Measurements from ENCODE around the gene ZCWPW1.
"Not testable (repeated sequence)": the region's sequence is repeated elsewhere in the genome, so short reads cannot be mapped to it uniquely, and the experiment has no call there.

ZCWPW1 gene

DNA sequence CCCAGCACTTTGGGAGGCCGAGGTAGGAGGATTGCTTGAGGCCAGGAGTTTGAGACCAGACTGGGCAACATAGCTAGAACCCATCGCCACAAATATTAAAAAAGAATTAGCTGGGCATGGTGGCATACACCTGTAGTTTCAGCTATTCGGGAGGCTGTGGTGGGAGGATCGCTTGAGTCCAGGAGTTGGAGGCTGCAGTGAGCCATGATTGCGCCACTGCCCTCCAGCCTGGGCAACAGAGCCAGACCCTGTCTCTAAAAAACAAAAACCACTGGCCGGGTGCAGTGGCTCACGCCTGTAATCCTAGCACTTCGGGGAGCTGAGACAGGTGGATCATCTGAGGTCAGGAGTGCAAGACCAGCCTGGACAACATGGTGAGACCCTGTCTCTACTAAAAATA, 25.4 kb upstream of the ZCWPW1 start:
- not testable (repeated sequence) for DNase-seq (ENCODE audit: low spot score)

DNA sequence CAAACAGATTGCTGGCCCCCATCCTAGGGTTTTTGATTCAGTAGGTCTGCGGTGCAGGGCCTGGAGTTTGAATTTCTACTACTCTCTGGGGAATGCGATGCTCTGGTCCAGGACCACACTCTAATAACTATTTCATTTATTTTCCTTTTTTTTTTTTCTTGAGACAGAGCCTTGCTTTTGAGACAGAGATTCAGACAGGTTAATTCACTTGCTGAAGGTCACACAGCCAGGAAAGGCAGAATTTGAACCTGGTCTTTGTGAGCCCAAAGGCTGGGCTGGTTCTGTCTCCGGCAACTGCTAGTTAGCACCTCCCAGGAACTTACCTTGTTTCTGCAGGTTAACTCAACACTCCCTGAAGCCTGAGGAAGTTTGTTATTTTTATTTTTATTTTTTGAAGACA, 24.0 kb upstream of the ZCWPW1 start:
- DNase-seq (ENCODE audit: low spot score) = no peak

DNA sequence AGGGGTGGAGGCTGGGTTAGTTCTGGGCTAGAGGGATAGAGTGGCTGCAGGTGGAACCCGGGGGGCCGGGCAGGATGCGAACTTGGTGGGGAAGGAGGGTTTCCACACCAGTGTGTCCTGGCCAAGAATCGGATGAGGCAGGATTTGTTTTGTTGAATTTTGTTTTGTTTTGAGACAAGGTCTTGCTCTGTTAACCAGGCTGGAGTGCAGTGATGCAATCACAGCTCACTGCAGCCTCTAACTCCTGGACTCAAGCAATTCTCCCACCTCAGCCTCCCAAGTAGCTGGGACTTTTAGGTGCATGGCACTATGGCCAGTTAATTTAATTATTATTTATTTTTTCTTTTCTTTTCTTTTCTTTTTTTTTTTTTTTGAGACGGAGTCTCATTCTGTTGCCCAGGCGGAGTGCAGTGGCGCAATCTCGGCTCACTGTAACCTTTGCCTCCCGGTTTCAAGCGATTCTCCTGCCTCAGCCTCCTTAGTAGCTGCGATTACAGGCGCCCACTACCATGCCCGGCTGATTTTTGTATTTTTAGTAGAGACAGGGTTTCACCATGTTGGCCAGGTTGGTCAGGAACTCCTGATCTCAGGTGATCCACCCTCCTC, 20.8 kb upstream of the ZCWPW1 start:
- no peak for DNase-seq (ENCODE audit: low spot score)

DNA sequence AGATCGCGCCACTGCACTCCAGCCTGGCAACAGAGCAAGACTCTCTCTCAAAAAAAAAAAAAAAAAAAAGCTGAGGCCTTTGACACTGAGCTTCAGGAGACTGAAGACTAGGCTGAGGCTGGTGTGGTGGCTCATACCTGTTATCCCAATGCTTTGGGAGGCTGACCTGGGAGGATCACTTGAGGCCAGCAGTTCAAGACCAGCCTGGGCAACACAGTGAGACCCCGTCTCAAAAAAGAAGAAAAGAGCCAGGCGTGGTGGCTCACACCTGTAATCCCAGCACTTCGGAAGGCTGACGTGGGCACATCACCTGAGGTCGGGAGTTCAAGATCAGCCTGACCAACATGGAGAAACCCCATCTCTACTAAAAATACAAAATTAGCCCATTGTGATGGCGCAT, 18.9 kb upstream of the ZCWPW1 start:
- not testable (repeated sequence) for DNase-seq (ENCODE audit: low spot score)

DNA sequence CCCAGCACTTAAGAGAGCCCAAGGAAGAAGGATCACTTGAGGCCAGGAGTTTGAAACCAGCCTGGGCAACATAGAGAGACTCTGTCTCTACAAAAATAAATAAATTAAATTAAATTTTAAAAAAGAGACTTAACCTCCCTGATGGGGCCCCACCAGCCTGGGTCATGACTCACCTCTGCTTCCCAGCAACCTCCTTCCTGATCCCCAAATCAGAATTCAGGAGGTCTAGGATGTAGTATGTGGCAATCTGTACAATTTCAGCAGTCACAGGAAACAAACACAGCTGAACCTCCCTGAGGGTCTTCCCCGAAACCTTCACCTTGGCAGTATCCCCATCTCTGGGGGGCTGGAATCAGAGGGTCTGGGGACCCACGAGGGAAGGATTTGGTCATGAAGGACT, 17.5 kb upstream of the ZCWPW1 start:
- DNase-seq (ENCODE audit: low spot score) = no peak

DNA sequence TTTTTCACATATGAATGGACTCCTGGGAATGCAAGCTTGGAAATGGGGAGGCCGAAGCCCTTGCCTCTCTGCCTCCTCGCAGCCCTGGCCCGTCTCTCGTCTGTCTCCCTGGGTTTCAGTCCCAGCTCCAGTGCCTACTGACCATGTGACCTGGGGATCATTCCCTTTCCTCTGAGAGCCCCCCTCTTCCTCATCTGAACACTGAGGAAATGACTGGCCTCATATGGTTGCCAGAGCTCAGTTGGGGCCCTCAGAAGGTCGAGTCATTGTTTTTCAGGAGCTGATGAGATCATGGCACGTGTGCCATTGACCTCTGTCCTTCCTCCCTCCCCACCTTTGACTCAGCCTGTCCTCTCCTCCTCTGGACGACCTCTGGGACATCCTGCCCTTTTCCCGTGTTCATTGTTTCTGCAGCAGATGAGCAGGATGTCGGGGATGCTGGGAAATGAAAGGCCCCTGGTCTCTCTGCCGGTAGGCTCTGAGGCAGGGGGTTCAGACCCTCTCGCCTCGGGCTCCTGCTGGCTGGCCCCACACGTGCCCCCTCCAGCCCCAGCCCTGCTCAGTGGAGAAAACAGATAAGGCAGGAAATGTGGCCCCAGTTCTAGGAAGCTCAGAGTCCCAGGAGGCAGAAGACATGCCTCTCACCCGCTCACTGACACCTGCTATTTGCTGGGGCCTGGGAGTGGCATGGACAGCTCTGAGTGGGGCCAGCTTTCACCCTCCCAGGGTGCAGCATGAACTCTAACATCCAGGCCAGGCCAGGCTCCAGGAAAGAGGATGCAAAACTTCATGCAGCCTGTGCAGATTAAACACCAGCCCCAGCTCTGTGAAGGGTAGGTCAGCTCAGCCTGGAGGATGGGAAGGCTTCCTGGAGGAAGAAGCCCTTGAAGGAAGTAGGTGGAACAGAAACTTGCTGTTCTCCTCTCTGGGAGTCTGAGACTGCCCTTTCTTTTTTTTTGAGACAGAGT, 16.1 kb upstream of the ZCWPW1 start:
- DNase-seq (ENCODE audit: low spot score) = no peak

DNA sequence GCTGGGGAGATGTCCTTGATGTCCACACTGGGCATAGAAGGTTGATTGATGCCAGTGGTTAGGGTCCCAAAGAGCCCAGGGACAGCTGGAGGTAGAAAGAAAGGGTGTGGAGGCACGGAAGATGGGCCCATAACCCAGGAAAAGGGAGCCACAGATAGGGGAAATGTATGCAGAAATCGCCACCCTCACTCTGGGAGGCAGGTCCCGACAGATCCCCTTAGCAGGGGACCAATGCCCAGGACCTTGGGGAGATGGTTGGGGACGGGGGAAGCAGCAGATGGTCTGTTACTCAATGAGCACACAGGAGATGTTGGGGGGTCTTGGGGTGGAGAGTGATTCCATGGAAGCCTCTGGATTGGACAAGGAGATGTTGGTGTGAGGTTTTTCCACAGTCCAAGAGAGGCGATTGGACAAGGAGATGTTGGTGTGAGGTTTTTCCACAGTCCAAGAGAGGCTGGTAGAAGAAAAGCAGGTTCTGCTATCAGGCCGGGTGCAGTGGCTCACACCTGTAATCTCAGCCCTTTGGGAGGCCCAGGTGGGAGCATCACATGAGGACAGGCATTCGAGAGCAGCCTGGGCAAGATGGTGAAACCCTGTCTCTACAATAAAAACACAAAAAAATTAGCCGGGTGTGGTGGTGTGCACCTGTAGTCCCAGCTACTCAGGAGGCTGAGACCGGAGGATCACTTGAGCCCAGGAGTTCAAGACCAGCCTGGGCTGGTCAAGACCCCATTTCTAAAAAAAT, 14.8 kb upstream of the ZCWPW1 start:
- no peak for DNase-seq (ENCODE audit: low spot score)

DNA sequence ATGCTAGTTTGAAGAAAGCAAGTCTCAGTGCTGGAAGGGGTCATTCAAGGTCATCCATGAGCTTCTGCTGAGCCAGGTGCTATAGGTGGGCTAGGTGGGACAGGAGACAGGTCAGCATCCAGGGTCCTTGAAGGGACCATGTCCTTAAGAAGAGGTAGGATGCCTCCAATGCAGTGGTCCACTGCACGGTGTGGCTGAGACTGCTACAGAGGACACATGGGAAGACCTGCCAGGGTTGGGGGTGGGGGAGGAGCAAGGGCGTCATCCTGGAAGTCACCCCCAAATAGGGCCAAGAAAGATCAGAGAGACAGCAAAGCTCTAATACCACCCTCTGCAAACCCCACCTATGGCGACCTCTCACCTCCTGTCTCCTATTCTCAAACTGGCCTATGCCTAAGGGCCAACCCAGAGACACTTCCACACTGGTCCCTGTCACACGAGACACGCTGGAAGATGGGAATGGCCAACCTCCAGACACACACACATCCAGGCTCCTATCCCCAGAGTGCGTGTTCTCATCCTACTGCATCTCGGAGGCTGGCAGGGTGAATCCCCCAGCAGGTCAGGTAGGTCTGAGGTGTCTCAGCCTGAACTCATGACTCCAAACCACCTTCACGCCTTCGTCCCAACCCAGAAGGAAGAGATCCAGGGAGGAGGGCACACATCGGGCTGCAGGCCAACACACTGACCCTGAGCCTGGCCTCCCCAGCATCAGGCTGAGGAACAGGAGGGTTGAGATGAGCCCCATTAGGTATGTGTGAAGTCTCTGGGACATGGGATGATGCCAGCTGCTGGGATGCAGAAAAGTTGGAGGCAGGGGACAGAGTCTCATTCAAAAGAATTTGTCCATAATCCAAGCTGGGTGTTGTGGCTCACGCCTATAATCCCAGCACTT, 13.4 kb upstream of the ZCWPW1 start:
- DNase-seq (ENCODE audit: low spot score) = no peak

DNA sequence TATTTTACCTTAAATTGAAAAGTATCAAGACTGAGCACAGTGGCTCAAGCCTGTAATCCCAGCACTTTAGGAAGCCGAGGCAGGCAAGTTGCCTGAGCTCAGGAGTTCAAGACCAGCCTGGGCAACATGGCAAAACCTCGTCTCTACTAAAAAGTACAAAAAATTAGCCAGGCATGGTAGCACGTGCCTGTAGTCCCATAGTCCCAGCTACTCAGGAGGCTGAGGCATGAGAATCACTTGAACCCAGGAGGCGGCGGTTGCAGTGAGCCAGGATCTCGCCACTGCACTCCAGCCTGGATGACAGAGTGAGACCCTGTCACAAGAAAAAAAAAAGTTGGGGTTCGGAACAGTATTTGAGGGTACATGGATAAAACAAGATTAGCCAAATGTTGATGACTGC, 10.7 kb upstream of the ZCWPW1 start:
- not testable (repeated sequence) for DNase-seq (ENCODE audit: low spot score)

DNA sequence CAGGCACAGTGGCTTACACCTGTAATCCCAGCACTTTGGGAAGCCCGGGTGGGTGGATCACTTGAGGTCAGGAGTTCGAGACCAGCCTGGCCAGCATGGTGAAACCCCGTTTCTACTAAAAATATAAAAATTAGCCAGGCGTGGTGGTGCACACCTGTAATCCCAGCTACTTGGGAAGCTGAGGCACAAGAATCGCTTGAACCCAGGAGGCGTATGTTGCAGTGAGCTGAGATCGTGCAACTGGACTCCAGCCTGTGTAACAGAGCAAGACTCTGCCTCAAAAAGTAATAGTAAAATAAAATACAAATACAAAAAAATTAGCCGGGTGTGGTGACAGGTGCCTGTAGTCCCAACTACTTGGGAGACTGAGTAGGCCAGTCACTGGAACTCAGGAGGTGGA, 10.2 kb upstream of the ZCWPW1 start:
- not testable (repeated sequence) for DNase-seq (ENCODE audit: low spot score)

DNA sequence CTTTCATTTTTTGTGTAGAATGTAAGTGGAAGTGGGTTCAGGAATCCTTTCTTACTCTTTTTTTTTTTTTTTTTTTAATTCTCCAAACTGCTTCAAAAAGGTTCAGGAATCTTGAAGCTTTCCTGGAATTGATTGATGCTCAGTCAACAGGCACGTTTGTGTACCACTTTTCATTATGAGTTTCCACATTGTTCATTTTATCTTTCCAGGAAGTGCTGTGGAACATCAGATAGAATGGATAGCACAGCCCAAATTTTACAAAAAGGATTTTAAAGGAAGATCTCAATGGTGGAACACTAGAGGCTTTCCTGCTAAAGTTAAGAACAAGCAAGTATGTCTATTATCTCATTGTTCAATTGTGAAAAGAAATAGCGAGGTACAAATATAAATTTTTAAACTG, 9.7 kb upstream of the ZCWPW1 start:
- DNase-seq (ENCODE audit: low spot score) = no peak

DNA sequence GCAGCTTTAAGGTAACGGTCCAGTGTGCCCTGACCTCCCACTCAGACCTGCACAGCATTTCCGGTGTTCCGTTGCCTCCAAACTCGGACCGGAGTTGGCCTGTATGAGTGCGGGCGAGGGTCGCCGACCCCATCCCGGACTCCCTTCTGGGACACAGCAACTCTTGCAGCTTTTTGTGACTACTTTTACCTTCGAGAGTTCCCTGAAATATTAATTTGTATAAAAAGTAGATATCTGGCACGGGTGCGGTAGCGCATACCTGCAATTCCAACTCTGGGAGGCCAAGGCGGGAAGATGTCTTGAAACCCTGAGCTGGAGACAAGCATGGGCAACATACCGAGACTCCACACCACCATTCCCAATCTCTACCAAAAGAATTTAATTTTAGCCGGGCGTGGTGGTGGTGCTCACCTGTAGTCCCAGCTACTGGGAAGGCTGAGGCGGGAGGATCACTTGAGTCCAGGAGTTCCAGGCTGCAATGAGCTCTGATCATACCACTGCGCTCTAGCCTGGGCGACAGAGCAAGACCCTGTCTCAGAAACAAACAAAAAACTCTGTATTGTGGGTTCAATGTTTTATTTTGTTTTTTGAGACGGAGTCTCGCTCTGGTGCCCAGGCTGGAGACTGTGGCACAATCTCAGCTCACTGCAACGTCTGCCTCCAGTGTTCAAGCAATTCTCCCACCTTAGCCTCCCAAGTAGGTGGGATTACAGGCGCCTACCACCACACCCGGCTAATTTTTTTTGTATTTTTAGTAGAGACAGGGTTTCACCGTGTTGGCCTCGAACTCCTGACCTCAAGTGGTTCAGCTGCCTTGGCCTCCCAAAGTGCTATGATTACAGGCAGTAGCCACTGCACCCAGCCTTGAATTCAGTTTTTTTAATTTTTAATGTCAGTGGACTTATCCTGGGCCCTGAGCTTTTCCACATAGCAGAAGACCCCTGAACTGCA, 8.9 kb upstream of the ZCWPW1 start:
- no peak for DNase-seq (ENCODE audit: low spot score)

DNA sequence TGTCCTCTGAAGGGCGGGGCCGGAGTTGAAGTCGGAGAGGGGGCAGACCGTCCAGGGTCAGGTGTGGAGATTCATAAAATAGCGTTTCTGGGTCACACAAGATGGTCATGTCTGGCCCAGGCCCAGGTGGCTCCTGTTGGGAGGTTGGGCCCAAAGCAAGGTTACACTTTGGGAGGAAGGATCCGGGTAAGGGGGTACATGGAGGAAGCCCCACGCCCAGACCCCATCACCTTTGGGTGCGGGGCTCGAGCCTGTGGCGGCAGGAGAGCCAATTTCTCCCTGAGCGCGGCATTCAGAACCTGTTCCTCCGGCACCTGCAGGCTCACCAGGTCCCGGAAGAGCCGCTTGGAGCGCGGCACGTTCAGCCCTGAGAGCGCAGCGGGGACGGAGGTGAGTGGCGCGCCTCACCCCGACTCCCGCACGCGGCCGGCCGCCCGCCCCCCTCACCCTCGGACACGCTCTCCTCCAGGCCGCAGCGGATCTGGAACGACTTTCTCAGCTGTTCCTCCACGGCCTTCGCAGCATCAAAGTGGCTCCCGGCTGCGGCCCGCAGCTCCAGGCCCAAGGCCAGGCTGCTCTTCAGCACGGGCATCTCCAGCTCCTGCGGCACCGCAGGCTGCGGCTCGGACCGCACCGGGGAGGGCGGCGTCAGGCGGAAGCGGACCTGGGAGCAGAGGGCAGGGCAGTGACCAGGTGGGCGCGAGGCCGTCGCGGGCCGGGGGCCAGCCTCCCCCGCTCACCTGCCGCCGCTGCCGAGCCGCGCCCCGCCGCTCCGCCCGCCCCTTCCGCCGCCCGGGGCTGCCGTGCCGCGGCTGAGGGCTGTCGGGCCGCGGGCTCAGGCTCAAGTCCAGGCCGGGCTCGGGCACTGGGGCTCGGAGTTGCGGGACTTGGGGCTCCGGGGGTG, 7.2 kb upstream of the ZCWPW1 start:
- DNase-seq (ENCODE audit: low spot score) = peak; percentile 48

DNA sequence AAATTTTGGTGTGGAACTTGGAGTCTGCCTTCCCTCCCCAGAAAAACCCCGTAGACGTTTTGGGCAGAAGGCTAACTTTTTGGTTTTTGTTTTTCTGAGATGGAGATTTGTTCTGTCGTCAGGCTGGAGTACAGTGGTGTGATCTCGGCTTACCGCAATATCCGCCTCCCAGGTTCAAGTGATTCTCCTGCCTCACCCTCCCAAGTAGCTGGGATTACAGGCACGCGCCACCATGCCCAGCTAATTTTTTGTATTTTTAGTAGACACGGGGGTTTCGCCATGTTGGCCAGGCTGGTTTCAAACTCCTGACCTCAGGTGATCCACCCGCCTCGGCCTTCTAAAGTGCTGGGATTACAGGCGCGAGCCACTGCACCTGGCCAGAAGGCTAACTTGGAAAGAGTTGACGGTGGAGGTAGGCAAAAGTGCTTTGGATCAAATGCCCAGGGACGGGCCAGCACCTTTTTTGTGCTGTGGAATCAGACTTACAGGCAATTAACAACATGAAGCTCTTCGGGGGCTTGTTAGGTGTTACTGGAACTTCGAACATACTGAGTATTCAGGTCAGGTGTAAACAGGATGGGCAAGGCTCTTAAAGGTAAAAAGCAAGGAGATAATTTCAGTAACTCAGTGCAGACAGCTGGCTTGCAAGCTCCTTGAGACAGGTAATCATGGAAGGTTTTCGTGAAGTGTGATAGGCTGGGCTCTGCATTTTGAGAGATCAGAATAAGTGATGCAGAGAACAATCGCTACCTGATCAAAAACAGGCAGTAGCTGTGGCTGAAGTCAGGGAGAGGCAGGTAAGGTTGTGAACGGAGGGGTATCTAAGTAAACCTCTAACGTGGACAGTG, 6.0 kb upstream of the ZCWPW1 start:
- DNase-seq (ENCODE audit: low spot score) = no peak

DNA sequence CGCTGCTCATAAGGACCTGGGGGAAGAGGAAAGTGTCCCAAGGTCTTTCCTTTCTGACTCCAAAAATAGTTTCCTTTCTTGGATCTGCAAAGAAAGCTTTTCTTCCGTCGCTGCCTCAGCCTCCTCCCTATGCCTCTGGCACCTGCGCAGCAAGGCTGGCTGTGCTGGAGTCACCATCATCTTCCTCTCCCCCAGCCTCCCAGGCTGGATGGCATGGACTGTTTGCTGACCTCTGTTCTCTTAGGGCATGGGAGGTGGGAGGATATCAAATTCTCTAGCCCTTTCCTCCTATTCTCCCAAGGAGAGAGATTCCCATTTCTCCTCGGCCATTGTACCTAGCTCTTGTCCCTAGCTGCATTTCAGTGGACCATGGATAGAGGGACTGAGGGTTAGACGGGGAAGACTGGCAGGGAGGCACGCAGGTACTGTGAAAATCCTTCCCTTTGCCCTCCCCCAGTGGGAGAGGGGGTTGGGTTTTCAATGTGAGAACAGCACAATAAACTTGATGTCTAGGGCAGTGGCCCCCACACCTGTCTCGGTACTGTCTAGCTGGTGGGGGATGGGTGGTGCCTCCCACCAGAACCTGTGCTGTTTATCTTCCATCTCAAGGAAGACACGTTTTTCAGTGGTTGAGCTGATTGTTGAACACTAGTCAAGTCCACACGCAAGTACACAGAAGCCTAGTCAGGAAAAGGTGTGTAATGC, 5.2 kb upstream of the ZCWPW1 start:
- no peak for DNase-seq (ENCODE audit: low spot score)

DNA sequence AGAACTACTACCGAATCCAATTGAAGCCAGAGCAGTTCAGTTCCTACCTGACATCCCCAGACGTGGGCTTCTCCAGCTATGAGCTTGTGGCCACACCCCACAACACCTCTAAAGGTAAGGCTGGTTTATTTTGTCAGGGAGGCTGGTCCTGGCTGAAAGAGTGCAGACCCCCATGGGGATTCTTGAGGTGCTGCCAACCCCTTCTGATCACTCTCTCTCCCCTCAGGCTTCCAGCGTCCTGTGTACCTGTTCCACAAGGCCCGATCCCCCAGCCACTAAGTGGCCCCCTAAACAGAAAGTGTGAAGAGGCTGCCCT, 4.7 kb upstream of the ZCWPW1 start:
- no peak for DNase-seq (ENCODE audit: low spot score)

DNA sequence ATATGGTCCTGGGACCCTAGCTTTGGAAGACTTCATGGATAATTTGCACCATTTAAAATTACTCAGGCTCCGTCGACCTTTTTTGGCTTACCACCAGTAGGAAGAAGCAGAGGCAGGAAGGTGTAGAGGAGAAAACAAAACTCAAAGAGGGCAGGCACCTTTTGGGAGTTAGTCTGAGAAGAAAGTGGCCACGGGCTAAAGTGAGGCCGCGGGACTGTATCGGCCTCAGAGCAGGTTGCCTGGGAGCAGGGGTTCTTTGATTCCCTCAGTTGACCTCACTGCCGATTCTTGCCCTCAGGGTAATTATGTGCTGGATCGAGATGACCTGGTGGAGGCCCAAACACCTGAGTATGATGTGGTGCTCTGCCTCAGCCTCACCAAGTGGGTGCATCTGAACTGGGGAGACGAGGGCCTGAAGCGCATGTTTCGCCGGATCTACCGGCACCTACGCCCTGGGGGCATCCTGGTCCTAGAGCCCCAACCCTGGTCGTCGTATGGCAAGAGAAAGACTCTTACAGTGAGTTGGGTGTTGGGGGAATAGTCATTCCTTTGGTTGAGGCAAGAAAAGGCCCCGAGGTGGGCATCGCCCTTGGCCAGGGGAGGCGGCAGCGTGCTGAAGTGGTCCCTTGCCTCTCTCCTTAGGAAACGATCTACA, 4.2 kb upstream of the ZCWPW1 start:
- no peak for DNase-seq (ENCODE audit: low spot score)

DNA sequence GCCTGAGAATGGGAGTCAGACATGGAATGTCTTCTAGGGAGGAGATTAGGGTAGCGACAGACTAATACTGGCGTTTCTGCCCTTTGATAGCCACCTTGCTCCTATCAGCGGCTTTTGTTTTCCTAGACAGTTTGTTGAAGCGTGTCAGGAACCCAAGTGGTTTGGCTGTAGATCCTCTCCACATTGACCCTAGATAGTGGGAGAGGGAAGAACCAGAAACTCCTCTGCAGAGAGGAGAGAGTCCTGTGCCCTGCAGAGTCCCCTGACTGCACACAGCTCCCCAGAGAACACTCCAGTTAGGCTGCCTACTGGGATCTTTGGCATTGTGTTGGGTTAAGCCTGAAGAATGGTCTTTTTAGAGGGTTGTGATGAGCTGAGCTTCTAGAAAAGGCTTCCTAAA, 3.5 kb upstream of the ZCWPW1 start:
- DNase-seq (ENCODE audit: low spot score) = no peak
